H9 (cell line): ENCODE measurements around the gene MRPS10. TPM values are rescaled to one million over a fixed set of nuclear protein-coding genes. Genes with fewer than 3 reads are reported as not detected.

ENCODE experiments used
- DNase-seq: peaks from one replicate; pipeline ENCODE4 v3.0.0-alpha.2; 2017
- H2AFZ ChIP-seq: one replicate; pipeline ENCODE4 v1.6.1; 2013; ENCODE audit warnings: mild to moderate bottlenecking, low read length, control low read depth, moderate library complexity
- H2AK5ac ChIP-seq: 2 replicates; pipeline ENCODE4 v1.6.1; 2013; ENCODE audit warnings: low read length, control low read depth, mixed read lengths; ENCODE audit not compliant: insufficient read length
- H2BK120ac ChIP-seq: one replicate; pipeline ENCODE4 v1.6.1; 2013; ENCODE audit warnings: low read depth, mild to moderate bottlenecking, low read length, control low read depth, inconsistent platforms; ENCODE audit not compliant: poor library complexity, severe bottlenecking
- H2BK12ac ChIP-seq: 2 replicates; pipeline ENCODE4 v1.6.1; 2013; ENCODE audit warnings: low read length, control low read depth, mixed read lengths, low read depth; ENCODE audit not compliant: insufficient read length
- H2BK15ac ChIP-seq: 2 replicates; pipeline ENCODE4 v1.6.1; 2013; ENCODE audit warnings: low read depth, low read length, control low read depth
- H2BK20ac ChIP-seq: one replicate; pipeline ENCODE4 v1.6.1; 2013; ENCODE audit warnings: low read depth, mild to moderate bottlenecking, low read length, control low read depth, inconsistent platforms; ENCODE audit not compliant: poor library complexity, severe bottlenecking
- H2BK5ac ChIP-seq: 2 replicates; pipeline ENCODE4 v1.6.1; 2013; ENCODE audit warnings: low read length, control low read depth, mixed read lengths; ENCODE audit not compliant: insufficient read length
- H3K14ac ChIP-seq: 2 replicates; pipeline ENCODE4 v1.6.1; 2013; ENCODE audit warnings: low read length, control low read depth; ENCODE audit not compliant: insufficient read depth
- H3K18ac ChIP-seq: 2 replicates; pipeline ENCODE4 v1.6.1; 2013; ENCODE audit warnings: low read depth, mild to moderate bottlenecking, mixed read lengths, low read length, control low read depth; ENCODE audit not compliant: insufficient read length
- H3K23ac ChIP-seq: 2 replicates; pipeline ENCODE4 v1.6.1; 2013; ENCODE audit warnings: low read length, control low read depth, mixed read lengths, low read depth; ENCODE audit not compliant: insufficient read length
- H3K23me2 ChIP-seq: 2 replicates; pipeline ENCODE4 v1.6.1; 2013; ENCODE audit warnings: low read depth, mild to moderate bottlenecking, mixed read lengths, low read length, control low read depth; ENCODE audit not compliant: insufficient read length, poor library complexity, severe bottlenecking
- H3K27ac ChIP-seq: 2 replicates; pipeline ENCODE4 v1.5.1; 2013; ENCODE audit warnings: low read length, control low read depth, mixed read lengths, low read depth; ENCODE audit not compliant: insufficient read length
- H3K27me3 ChIP-seq: 2 replicates; pipeline ENCODE4 v1.6.1; 2013; ENCODE audit warnings: low read length, control low read depth, inconsistent platforms; ENCODE audit not compliant: insufficient read depth
- H3K4ac ChIP-seq: 2 replicates; pipeline ENCODE4 v1.6.1; 2013; ENCODE audit warnings: low read depth, mild to moderate bottlenecking, control low read depth, inconsistent platforms, low read length, moderate library complexity
- H3K4me1 ChIP-seq: 2 replicates; pipeline ENCODE4 v1.6.1; 2013; ENCODE audit warnings: low read length, control low read depth, inconsistent platforms; ENCODE audit not compliant: insufficient read depth
- H3K4me2 ChIP-seq: 2 replicates; pipeline ENCODE4 v1.6.1; 2013; ENCODE audit warnings: low read length, control low read depth, mixed read lengths; ENCODE audit not compliant: insufficient read length, insufficient read depth
- H3K56ac ChIP-seq: 2 replicates; pipeline ENCODE4 v1.6.1; 2013; ENCODE audit warnings: low read depth, mild to moderate bottlenecking, mixed read lengths, low read length, control low read depth; ENCODE audit not compliant: insufficient read length
- H3K79me1 ChIP-seq: 2 replicates; pipeline ENCODE4 v1.6.1; 2013; ENCODE audit warnings: low read depth, mild to moderate bottlenecking, moderate library complexity, low read length, control low read depth, inconsistent platforms; ENCODE audit not compliant: insufficient read depth, poor library complexity, severe bottlenecking
- H3K79me2 ChIP-seq: 2 replicates; pipeline ENCODE4 v1.6.1; 2013; ENCODE audit warnings: low read length, control low read depth, inconsistent platforms; ENCODE audit not compliant: insufficient read depth
- H3K9ac ChIP-seq: 2 replicates; pipeline ENCODE4 v1.6.1; 2013; ENCODE audit warnings: low read length, control low read depth, mixed read lengths; ENCODE audit not compliant: insufficient read length; ENCODE audit errors: extremely low read depth
- H3K9me3 ChIP-seq: one replicate; pipeline ENCODE4 v1.6.1; 2013; ENCODE audit warnings: low read depth, low read length, inconsistent platforms; ENCODE audit not compliant: control insufficient read depth
- H3T11ph ChIP-seq: one replicate; pipeline ENCODE4 v1.6.1; 2013; ENCODE audit warnings: mild to moderate bottlenecking, low read length, control low read depth, inconsistent platforms
- H4K20me1 ChIP-seq: one replicate; pipeline ENCODE4 v1.6.1; 2013; ENCODE audit not compliant: control insufficient read depth, insufficient read length, insufficient read depth
- H4K5ac ChIP-seq: 2 replicates; pipeline ENCODE4 v1.6.1; 2013; ENCODE audit warnings: low read depth, mild to moderate bottlenecking, mixed read lengths, low read length, control low read depth; ENCODE audit not compliant: insufficient read length
- H4K8ac ChIP-seq: replicated peaks from 2 replicates; pipeline ENCODE4 v1.6.1; 2013; ENCODE audit warnings: low read length, control low read depth, mixed read lengths, low read depth; ENCODE audit not compliant: insufficient read length
- H4K91ac ChIP-seq: 2 replicates; pipeline ENCODE4 v1.6.1; 2013; ENCODE audit warnings: low read depth, mild to moderate bottlenecking, moderate library complexity, mixed read lengths, low read length, control low read depth; ENCODE audit not compliant: insufficient read length
- H3K27ac Mint-ChIP-seq, 3 experiments: 2 replicates in 2 of 3; 3 replicates in 1 of 3; pipeline ENCODE4 v1.8.0; 2020 to 2021; ENCODE audit warnings: mixed read lengths in 3 of 3, mild to moderate bottlenecking in 1 of 3, moderate library complexity in 1 of 3
- H3K27me3 Mint-ChIP-seq: 2 replicates; pipeline ENCODE4 v1.8.0; 2021; ENCODE audit warnings: low read depth, mild to moderate bottlenecking, moderate library complexity, mixed read lengths
- H3K36me3 Mint-ChIP-seq, 3 experiments: 2 replicates in 2 of 3; 3 replicates in 1 of 3; pipeline ENCODE4 v1.8.0; 2020 to 2021; ENCODE audit warnings: low read depth in 3 of 3, mixed read lengths in 3 of 3; ENCODE audit not compliant: insufficient read depth in 1 of 3
- H3K4me1 Mint-ChIP-seq, 2 experiments: 2 replicates each; pipeline ENCODE4 v1.8.0; 2020; ENCODE audit warnings: mixed read lengths in 2 of 2
- H3K4me3 Mint-ChIP-seq, 2 experiments: 2 replicates in 1 of 2; 3 replicates in 1 of 2; pipeline ENCODE4 v1.8.0; 2020 to 2021; ENCODE audit warnings: mild to moderate bottlenecking in 2 of 2, mixed read lengths in 2 of 2, moderate library complexity in 1 of 2
- H3K9me3 Mint-ChIP-seq, 2 experiments: 2 replicates in 1 of 2; 3 replicates in 1 of 2; pipeline ENCODE4 v1.8.0; 2020; ENCODE audit warnings: mild to moderate bottlenecking in 2 of 2, mixed read lengths in 2 of 2, moderate library complexity in 1 of 2
- total RNA-seq: library from RNA; stranded (reverse); gene quantifications from 2 replicates; pipeline ENCODE4 v1.2.1, GENCODE V29; 2021
- TF ChIP-seq, protein P1 (sequence below): fragments of 200-600 bp; sonication (generic); conservative IDR thresholded peaks from 3 replicates; pipeline ENCODE4 v1.8.0; 2021; ENCODE audit warnings: antibody characterized with exemption, mild to moderate bottlenecking

Gene MRPS10
- total RNA-seq, 1 experiment from 2014 or later: 33.9 TPM

DNA sequence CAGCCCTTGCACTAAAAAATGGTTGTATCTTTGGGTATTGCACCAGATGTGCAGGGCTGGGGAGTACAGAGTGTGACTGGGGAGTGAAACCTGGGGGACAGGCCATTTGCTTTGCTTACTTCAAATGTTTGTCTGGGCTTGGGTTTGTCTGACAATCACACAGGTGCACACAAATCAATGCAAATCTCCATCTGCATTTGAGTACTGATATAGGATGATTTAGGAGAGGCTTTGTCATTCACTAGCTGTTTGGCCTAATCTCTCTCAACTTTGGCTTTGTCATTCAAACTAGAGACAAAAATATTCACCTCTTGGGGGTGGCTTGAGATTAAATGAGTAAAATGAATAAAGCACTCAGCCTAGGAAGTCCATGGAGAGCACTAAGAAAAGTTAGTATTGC lies 40.7 kb downstream of the MRPS10 start:
- Histone ChIP-seq H4K8ac (no peak overlapping the region), H3K9me3 (no peaks in the 10 kb centered on the region), H4K5ac (no peak overlapping the region), H4K91ac (no peak overlapping the region), H2BK20ac (no peak overlapping the region), H3K18ac (no peak overlapping the region), H3K23me2 (peaks cover 13% of the 10 kb centered on the region), H2BK15ac (no peak overlapping the region), H3T11ph (no peak overlapping the region), H3K14ac (no peak overlapping the region), H3K23ac (no peak overlapping the region), H3K27me3 (no peaks in the 10 kb centered on the region; the same call in 1 of the 2 replicates), H3K27ac (no peak overlapping the region), H4K20me1 (no peaks in the 10 kb centered on the region), H2AFZ (no peak overlapping the region), H3K79me2 (no peaks in the 10 kb centered on the region), H2BK5ac (no peak overlapping the region), H3K56ac (no peak overlapping the region), H3K4me2 (peak overlapping the region; percentile 80), H3K79me1 (no peaks in the 10 kb centered on the region), H2AK5ac (no peak overlapping the region), H2BK120ac (no peak overlapping the region), H3K4ac (no peak overlapping the region), H3K9ac (no peak overlapping the region), H2BK12ac (no peak overlapping the region), H3K4me1 (no peaks in the 10 kb centered on the region; the same call in 1 of the 2 replicates)
- H3K4me3 Mint-ChIP-seq: peak overlapping the region; percentile 79 to 85
- H3K27ac Mint-ChIP-seq: peak overlapping the region in 2 of 3 experiments; percentile 89 to 96; a peak in 5 of 7 replicates
- H3K4me1 Mint-ChIP-seq: peaks cover 50 to 68% of the 10 kb centered on the region in 2 experiments
- no peaks in the 10 kb centered on the region; the same call in 1 of the 2 replicates for H3K27me3 Mint-ChIP-seq
- DNase-seq: no peak
- H3K9me3 Mint-ChIP-seq: no peaks in the 10 kb centered on the region; a peak in 1 of 5 replicates
- peaks cover 6 to 15% (median 6%) of the 10 kb centered on the region in 3 experiments; a peak in 6 of 7 replicates for H3K36me3 Mint-ChIP-seq
- TF ChIP-seq, protein P1, sequence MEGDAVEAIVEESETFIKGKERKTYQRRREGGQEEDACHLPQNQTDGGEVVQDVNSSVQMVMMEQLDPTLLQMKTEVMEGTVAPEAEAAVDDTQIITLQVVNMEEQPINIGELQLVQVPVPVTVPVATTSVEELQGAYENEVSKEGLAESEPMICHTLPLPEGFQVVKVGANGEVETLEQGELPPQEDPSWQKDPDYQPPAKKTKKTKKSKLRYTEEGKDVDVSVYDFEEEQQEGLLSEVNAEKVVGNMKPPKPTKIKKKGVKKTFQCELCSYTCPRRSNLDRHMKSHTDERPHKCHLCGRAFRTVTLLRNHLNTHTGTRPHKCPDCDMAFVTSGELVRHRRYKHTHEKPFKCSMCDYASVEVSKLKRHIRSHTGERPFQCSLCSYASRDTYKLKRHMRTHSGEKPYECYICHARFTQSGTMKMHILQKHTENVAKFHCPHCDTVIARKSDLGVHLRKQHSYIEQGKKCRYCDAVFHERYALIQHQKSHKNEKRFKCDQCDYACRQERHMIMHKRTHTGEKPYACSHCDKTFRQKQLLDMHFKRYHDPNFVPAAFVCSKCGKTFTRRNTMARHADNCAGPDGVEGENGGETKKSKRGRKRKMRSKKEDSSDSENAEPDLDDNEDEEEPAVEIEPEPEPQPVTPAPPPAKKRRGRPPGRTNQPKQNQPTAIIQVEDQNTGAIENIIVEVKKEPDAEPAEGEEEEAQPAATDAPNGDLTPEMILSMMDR: no peak
